22Rv1 (cell line): Measurements from ENCODE around the gene SH3GL1.

Source experiments
- ZFX ChIP-seq: fragments of 450-650 bp; IDR thresholded peaks from 2 replicates; pipeline ENCODE4 v1.6.1; 2017; ENCODE audit warnings: antibody characterized with exemption, borderline replicate concordance
- TF ChIP-seq, protein P1 (sequence below): fragments of 450-650 bp; IDR thresholded peaks from 2 replicates; pipeline ENCODE4 v1.5.1; 2017; ENCODE audit warnings: mild to moderate bottlenecking

DNA sequence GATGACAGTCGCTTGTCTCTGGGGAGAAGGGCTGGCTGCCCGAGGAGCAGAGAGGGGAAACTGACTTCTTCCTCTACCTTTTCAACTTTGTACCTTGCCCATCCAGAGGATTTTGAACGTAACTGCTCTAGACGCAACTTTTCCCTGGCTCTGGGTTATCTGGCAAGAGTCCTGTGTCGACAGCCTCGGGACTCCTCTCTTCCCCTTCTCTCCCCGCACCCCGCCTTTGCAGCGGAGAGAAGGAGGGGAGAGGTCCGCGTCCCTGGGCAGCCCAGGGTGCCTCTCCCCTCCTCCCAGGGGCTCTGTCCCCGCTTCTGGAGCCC lies 574 bp downstream of the SH3GL1 start:
- TF ChIP-seq, protein P1, sequence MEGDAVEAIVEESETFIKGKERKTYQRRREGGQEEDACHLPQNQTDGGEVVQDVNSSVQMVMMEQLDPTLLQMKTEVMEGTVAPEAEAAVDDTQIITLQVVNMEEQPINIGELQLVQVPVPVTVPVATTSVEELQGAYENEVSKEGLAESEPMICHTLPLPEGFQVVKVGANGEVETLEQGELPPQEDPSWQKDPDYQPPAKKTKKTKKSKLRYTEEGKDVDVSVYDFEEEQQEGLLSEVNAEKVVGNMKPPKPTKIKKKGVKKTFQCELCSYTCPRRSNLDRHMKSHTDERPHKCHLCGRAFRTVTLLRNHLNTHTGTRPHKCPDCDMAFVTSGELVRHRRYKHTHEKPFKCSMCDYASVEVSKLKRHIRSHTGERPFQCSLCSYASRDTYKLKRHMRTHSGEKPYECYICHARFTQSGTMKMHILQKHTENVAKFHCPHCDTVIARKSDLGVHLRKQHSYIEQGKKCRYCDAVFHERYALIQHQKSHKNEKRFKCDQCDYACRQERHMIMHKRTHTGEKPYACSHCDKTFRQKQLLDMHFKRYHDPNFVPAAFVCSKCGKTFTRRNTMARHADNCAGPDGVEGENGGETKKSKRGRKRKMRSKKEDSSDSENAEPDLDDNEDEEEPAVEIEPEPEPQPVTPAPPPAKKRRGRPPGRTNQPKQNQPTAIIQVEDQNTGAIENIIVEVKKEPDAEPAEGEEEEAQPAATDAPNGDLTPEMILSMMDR, result no peak
- TF ChIP-seq ZFX, result no peak
